Immature natural killer cell (primary cell): ENCODE measurements around the gene PTPRK. TPM values are rescaled to one million over a fixed set of nuclear protein-coding genes. Genes with fewer than 3 reads are reported as not detected.

Experiments
- DNase-seq, 3 donors: peaks; one replicate each; pipeline ENCODE4 v3.0.0; 2022; ENCODE audit warnings: mixed read lengths in 1 of 3
- H3K27ac Mint-ChIP-seq, 6 donors: one replicate each; pipeline ENCODE4 v1.8.0; 2020; ENCODE audit warnings: mixed read lengths in 6 of 6, mild to moderate bottlenecking in 5 of 6, inconsistent platforms in 4 of 6, moderate library complexity in 3 of 6
- H3K27me3 Mint-ChIP-seq, 3 donors: one replicate each; pipeline ENCODE4 v1.8.0; 2020 to 2021; ENCODE audit warnings: low read depth in 3 of 3, mild to moderate bottlenecking in 3 of 3, mixed read lengths in 3 of 3, moderate library complexity in 3 of 3, inconsistent platforms in 1 of 3
- H3K36me3 Mint-ChIP-seq, 3 donors: one replicate each; pipeline ENCODE4 v1.8.0; 2020; ENCODE audit warnings: mixed read lengths in 3 of 3, inconsistent platforms in 2 of 3, mild to moderate bottlenecking in 2 of 3
- H3K4me1 Mint-ChIP-seq, 2 donors: one replicate each; pipeline ENCODE4 v1.8.0; 2020; ENCODE audit warnings: inconsistent platforms in 2 of 2, mild to moderate bottlenecking in 2 of 2, mixed read lengths in 2 of 2, moderate library complexity in 1 of 2
- H3K4me3 Mint-ChIP-seq, 5 donors: one replicate each; pipeline ENCODE4 v1.8.0; 2020; ENCODE audit warnings: mild to moderate bottlenecking in 5 of 5, mixed read lengths in 5 of 5, inconsistent platforms in 3 of 5, moderate library complexity in 3 of 5
- H3K9me3 Mint-ChIP-seq, 6 donors: one replicate each; pipeline ENCODE4 v1.8.0; 2020; ENCODE audit warnings: mild to moderate bottlenecking in 6 of 6, mixed read lengths in 6 of 6, inconsistent platforms in 4 of 6, moderate library complexity in 3 of 6
- polyA plus RNA-seq, 3 donors: library from polyadenylated mRNA; unstranded; fragments of 300-500 nt; fragmentation: Illumina TruSeq; gene quantifications; one replicate each; pipeline ENCODE4 v1.2.3, GENCODE V29; 2021

Gene PTPRK
- polyA plus RNA-seq, 3 donors from 2014 or later = not detected

DNA sequence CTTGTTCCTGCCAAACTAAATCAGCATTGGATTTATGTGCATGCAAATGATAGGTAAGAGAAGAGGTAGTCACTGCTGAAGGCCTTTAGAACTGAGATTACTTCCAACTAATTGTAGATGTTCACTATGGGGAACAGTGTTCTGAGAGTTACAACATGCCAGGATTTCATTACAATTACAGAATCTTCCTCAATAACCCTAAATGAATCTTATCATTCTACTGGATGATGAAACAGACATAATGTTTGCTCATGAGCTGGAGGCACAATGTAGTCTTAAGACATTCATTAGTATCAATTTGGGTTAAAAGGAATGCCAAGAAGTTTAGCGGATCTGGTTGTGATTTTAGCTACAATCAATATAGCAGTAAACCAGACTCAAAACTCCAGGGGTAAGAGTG lies 370.6 kb downstream of the PTPRK start:
- Mint-ChIP-seq H3K36me3 (no peaks in the 10 kb centered on the region), H3K4me3 (no peak overlapping the region), H3K27ac (no peak overlapping the region), H3K9me3 (peaks cover 0 to 1% (median 0%) of the 10 kb centered on the region in 6 donors), H3K27me3 (no peaks in the 10 kb centered on the region), H3K4me1 (no peaks in the 10 kb centered on the region)
- DNase-seq = no peak

DNA sequence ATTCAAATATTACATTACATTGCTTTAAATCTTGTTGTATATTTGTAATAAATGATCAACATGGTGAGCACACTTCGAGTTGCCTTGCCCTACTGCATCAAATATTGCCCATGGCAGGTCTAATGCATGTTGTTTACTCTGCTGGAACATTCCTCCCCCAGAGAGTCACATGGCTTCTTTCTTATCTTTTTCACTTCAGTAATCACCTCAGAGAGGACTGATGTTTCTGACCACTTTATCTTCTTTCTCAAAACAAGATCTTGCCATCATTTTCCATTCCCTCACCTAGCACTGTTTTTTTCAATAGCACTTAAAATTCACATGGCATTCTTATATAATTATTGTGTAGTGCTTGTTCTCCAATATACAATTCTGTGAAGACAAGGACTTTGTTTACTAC lies 376.1 kb downstream of the PTPRK start:
- no peak overlapping the region for H3K4me3 Mint-ChIP-seq
- peaks cover 0 to 1% (median 0%) of the 10 kb centered on the region in 6 donors for H3K9me3 Mint-ChIP-seq
- H3K36me3 Mint-ChIP-seq = no peaks in the 10 kb centered on the region
- no peak overlapping the region for H3K27ac Mint-ChIP-seq
- H3K4me1 Mint-ChIP-seq = no peaks in the 10 kb centered on the region
- no peak for DNase-seq
- no peaks in the 10 kb centered on the region for H3K27me3 Mint-ChIP-seq

DNA sequence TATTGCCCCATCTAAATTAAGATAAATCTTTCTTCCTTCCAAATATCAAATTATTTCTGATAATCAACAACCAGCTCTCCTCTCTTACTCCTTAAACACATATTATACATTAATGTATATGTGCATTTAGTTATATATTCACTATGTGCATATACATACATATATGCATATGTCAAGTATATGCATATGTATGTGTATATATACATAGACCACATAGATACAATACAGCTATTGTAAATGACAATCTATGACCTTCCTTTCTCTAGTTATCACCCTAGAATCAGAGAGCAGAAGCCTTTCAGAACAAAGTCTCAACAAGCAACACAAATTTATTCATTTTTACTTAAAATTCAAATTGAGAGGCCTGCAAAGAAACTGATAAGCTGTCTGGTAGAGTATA lies 378.5 kb downstream of the PTPRK start:
- DNase-seq = no peak
- Mint-ChIP-seq H3K27me3 (peaks cover 0 to 4% (median 2%) of the 10 kb centered on the region in 3 donors), H3K36me3 (no peaks in the 10 kb centered on the region), H3K4me1 (no peaks in the 10 kb centered on the region), H3K27ac (no peak overlapping the region), H3K9me3 (peaks cover 0 to 1% (median 0%) of the 10 kb centered on the region in 6 donors), H3K4me3 (no peak overlapping the region)

DNA sequence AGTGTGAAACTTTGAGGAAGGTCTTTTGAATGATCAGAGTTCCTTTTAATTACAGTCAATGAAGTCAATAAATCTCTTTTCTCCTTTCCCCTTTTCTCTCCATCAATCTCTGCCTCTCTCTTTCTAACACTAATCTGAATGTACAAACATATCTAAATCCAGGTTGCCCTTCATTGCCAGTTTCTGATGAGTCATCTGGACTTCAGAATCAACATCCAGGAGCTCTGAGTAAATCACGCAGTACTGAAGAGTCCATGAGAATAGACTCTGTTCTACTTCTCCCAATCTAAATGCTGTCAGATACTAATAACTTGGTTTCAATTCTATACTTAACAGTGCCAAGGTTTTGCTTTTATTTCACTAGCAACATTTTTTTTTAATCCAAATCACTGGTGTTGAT lies 380.9 kb downstream of the PTPRK start:
- H3K27ac Mint-ChIP-seq = no peak overlapping the region
- H3K27me3 Mint-ChIP-seq = peaks cover 0 to 4% (median 2%) of the 10 kb centered on the region in 3 donors
- H3K36me3 Mint-ChIP-seq = no peaks in the 10 kb centered on the region
- H3K4me1 Mint-ChIP-seq = no peaks in the 10 kb centered on the region
- no peak for DNase-seq
- H3K9me3 Mint-ChIP-seq = no peaks in the 10 kb centered on the region
- no peak overlapping the region for H3K4me3 Mint-ChIP-seq

DNA sequence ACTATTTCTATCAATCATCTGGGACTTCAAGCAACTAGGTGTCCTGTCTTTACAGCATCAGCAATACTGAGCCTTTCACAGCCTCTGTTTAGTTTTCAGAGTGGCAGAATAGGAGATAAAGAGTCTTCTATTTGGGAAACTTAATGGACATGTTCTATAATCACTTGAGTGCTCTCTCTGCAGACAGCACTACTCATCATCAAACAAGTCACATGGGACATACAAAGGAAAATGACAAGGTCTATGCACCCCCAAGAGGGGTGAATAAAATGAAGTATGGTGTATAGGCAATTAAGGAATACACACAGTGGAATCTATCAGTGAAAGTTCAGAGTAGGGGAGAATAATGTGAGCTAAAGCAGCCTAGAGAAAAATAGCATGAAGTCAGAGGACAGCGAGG lies 381.7 kb downstream of the PTPRK start:
- no peaks in the 10 kb centered on the region for H3K4me1 Mint-ChIP-seq
- H3K4me3 Mint-ChIP-seq = no peak overlapping the region
- no peak overlapping the region for H3K27ac Mint-ChIP-seq
- no peaks in the 10 kb centered on the region for H3K36me3 Mint-ChIP-seq
- no peaks in the 10 kb centered on the region for H3K9me3 Mint-ChIP-seq
- DNase-seq = no peak
- H3K27me3 Mint-ChIP-seq = peaks cover 0 to 4% (median 2%) of the 10 kb centered on the region in 3 donors

DNA sequence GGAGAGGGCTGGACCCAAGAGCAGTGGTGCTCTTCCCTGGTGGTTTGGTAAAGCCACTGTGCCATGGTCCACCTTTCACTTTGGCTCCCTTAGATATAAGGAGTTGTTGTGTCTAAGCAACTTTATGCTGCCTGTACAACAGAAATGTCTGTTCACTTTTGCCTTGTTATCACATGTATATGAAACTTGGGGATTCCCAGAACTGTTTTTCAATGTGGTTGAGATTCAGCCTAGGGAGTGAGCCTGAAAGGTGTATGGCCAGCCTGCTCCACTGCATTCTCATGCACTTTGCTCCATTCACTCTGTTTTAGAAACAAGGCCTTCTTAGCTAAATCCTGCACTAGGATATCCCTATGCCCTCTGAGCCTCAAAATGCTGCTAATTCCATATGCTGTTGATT lies 385.1 kb downstream of the PTPRK start:
- H3K9me3 Mint-ChIP-seq = peaks cover 0 to 2% (median 0%) of the 10 kb centered on the region in 6 donors
- DNase-seq = no peak
- H3K27ac Mint-ChIP-seq = no peak overlapping the region
- H3K4me3 Mint-ChIP-seq = no peak overlapping the region
- peaks cover 0 to 4% (median 2%) of the 10 kb centered on the region in 3 donors for H3K27me3 Mint-ChIP-seq
- H3K4me1 Mint-ChIP-seq = no peaks in the 10 kb centered on the region
- H3K36me3 Mint-ChIP-seq = no peaks in the 10 kb centered on the region

DNA sequence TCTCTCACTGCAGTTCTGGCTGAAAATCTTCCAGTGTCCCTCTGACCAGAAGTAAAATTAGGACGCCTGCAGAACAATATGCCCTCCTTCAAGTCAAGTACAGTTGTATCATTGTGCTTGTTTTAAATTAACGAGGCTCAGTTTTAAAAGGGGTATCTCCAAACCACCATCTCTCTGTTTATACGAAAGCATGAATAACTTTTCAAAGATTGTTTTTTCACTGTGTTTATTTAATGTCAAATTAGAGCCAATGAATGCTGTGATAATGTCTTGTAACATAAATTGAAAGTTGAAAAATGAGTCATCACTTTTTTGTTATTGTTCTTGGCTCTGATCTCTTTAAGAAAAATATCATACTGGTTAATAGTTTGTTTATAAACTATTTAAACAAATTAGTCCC lies 388.8 kb downstream of the PTPRK start:
- Mint-ChIP-seq H3K36me3 (no peaks in the 10 kb centered on the region), H3K27ac (no peak overlapping the region), H3K4me1 (no peaks in the 10 kb centered on the region), H3K4me3 (no peak overlapping the region), H3K9me3 (peaks cover 0 to 2% (median 0%) of the 10 kb centered on the region in 6 donors), H3K27me3 (no peaks in the 10 kb centered on the region)
- no peak for DNase-seq

DNA sequence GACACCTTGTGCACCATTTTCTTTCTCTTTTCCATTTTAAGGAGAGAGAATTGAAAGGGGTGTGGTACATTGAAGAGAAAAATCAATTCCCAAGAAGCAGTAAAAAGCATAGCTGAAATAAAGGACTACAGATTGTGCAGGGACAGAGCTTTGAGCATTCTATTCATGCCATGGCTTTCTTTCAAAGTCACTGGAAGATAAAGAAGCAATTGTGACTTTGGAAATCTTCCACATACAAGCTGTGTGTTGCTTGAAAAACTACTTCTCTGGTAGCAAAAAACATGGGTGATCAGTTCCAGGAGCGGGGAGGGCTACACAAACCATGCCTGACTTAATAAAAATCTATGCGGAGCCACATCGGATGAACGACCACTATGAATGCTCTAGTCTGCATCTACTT lies 389.4 kb downstream of the PTPRK start:
- H3K9me3 Mint-ChIP-seq = peaks cover 0 to 2% (median 0%) of the 10 kb centered on the region in 6 donors
- no peaks in the 10 kb centered on the region for H3K36me3 Mint-ChIP-seq
- DNase-seq = no peak
- no peaks in the 10 kb centered on the region for H3K4me1 Mint-ChIP-seq
- no peak overlapping the region for H3K27ac Mint-ChIP-seq
- no peak overlapping the region for H3K4me3 Mint-ChIP-seq
- peaks cover 0 to 1% (median 0%) of the 10 kb centered on the region in 3 donors for H3K27me3 Mint-ChIP-seq

DNA sequence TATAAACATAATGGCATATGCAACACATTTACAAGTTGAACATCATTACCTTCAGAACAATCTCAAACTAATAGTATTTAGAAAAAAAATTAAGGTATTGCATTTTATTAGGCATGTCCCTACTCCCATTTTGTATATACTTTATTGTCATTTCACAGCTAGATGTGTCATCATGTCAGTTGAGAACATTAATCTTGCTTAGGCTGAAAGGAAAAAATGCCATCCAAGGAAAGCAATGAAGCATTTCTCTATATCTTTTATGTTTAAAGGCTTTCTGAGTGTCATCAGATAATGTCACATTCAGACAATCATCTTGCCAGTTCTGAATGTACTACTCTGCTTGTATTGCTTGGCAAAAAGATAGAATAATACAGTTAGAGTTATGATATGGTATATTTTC lies 390.7 kb downstream of the PTPRK start:
- Mint-ChIP-seq H3K4me1 (no peaks in the 10 kb centered on the region), H3K27ac (no peak overlapping the region), H3K36me3 (no peaks in the 10 kb centered on the region), H3K4me3 (no peak overlapping the region), H3K9me3 (peaks cover 0 to 2% (median 0%) of the 10 kb centered on the region in 6 donors), H3K27me3 (peaks cover 0 to 1% (median 0%) of the 10 kb centered on the region in 3 donors)
- DNase-seq = no peak

DNA sequence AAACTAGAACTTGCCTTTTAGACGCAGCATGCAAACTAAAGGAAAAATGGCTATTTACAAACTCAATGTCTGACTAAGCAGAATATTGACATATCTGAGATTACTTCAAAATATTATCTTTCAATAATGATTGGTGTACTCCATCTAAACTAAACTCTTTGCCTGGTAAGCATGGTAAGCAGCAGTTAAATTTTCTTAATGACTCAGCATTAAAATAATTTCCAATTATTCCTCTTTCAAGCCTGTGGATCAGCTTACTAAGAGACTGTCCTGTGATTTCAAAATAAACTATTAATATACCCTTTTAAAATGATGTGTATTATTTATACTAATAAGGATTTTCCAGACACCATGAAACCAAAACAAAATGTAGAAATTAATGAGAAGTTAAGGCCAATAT lies 392.7 kb downstream of the PTPRK start:
- Mint-ChIP-seq H3K27ac (no peak overlapping the region), H3K4me1 (no peaks in the 10 kb centered on the region), H3K9me3 (peaks cover 0 to 2% (median under 1%) of the 10 kb centered on the region in 6 donors), H3K27me3 (peaks cover 0 to 1% (median 0%) of the 10 kb centered on the region in 3 donors), H3K36me3 (no peaks in the 10 kb centered on the region), H3K4me3 (no peak overlapping the region)
- DNase-seq = no peak

DNA sequence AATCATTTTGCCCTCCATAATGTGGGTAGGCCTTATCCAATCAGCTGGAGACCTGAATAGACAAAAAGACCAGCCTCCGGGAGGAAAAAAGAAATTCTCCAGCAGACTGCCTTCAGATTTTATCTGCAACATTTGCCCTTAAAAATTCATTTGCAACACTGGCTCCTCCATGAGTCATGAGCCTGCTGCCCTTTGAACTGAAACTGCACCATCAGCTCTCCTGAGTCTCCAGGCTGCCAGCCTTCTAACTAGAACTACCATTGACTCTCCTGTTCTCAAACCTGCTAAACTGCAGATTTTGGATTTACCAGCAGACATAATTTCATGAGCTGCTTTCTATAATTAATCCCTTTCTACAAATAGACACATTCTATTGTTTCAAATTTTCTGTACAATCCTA lies 395.7 kb downstream of the PTPRK start:
- Mint-ChIP-seq H3K36me3 (no peaks in the 10 kb centered on the region), H3K27me3 (peaks cover 0 to 1% (median 0%) of the 10 kb centered on the region in 3 donors), H3K4me1 (no peaks in the 10 kb centered on the region), H3K27ac (no peak overlapping the region), H3K9me3 (peaks cover 0 to 2% (median 0%) of the 10 kb centered on the region in 6 donors), H3K4me3 (no peak overlapping the region)
- no peak for DNase-seq

DNA sequence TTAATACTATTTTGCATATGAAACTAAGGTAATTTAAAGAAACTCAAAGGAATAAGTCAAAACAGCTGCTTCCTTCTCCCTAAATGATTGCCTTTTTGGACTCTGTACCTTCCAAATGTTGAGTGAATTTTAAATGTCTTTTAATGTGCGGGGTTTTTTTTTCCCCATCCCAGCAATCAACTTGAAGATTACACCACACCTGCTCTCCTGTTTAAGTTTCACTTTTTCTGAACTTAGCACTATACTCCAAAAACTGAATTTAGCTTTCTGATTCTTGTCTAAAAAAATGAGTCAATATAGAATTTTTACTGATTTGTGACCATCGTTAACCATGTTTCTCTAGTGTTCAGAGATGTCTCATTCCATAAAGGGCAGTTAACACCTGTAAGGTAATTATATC lies 398.8 kb downstream of the PTPRK start:
- peaks cover 0 to 2% (median 0%) of the 10 kb centered on the region in 6 donors for H3K9me3 Mint-ChIP-seq
- no peak overlapping the region for H3K4me3 Mint-ChIP-seq
- DNase-seq = no peak
- no peaks in the 10 kb centered on the region for H3K36me3 Mint-ChIP-seq
- no peaks in the 10 kb centered on the region for H3K4me1 Mint-ChIP-seq
- H3K27ac Mint-ChIP-seq = no peak overlapping the region
- H3K27me3 Mint-ChIP-seq = peaks cover 0 to 1% (median 0%) of the 10 kb centered on the region in 3 donors

DNA sequence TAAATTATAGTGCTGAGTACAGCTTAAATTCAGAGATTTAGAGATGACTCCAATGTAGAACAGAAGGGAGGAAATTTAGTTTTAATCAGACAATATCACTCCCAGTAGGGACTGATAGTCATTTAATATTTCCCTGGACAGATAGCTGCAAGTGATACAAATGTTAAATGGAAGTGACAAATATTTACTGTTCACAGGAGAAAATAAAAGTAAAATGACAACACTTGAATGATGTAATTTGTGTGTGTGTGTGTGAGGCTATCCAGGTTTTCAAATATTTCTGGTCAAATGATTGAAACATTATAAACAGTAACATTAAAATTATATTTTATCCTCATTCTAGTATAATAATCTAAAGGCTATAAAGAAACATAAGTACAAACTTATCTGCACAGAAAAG lies 399.2 kb downstream of the PTPRK start:
- Mint-ChIP-seq H3K36me3 (no peaks in the 10 kb centered on the region), H3K4me3 (no peak overlapping the region), H3K27me3 (peaks cover 0 to 1% (median 0%) of the 10 kb centered on the region in 3 donors), H3K4me1 (no peaks in the 10 kb centered on the region), H3K27ac (no peak overlapping the region), H3K9me3 (peaks cover 0 to 2% (median 0%) of the 10 kb centered on the region in 6 donors)
- DNase-seq = no peak

DNA sequence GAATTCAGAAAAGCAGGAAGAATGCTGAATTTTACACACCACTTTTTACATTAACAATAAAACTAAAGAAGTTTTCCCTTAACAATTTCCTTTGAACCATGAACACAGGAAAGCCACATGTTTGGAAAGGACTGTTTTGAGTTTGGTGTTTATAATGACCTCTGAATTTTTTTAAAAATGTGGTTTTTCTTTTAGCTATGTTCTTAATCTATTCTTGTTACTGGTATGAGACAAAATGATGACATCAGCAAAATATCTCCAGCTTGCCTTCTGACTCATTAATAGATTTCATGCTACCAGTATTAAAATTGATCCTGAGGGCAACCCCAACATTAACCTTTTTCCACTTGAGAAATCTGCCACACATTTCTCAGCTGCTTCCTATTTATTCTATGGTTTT lies 402.0 kb downstream of the PTPRK start:
- Mint-ChIP-seq H3K4me1 (no peaks in the 10 kb centered on the region), H3K4me3 (no peak overlapping the region), H3K27ac (no peak overlapping the region), H3K27me3 (no peaks in the 10 kb centered on the region), H3K36me3 (no peaks in the 10 kb centered on the region), H3K9me3 (peaks cover 0 to 2% (median 0%) of the 10 kb centered on the region in 6 donors)
- DNase-seq = no peak

DNA sequence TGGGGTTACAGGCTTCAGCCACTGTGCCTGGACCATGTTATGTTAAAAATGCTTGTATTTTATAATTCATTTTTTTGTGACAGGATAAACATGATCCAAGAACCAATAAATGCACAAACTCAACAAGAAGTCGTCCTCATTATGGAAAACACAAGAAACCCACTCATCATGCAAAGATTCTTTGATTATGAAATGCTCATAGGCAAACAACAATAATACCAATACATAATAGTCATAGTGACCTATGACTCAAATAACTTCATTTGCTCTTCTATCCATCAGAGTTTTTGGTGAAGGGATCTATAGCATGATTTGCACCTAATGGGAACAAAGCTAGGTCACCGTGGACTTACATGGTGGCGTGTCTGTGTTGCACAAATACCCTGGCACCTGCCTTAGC lies 402.5 kb downstream of the PTPRK start:
- Mint-ChIP-seq H3K4me3 (no peak overlapping the region), H3K27me3 (no peaks in the 10 kb centered on the region), H3K9me3 (peaks cover 0 to under 1% (median 0%) of the 10 kb centered on the region in 6 donors), H3K4me1 (peaks cover 1 to 3% of the 10 kb centered on the region in 2 donors), H3K27ac (no peak overlapping the region), H3K36me3 (no peaks in the 10 kb centered on the region)
- no peak for DNase-seq
